SK-N-SH treated with all-trans-retinoic acid at 6 μM for 48 hours (cell line): ENCODE data around the gene TADA3.

Experiments used
- ATAC-seq: fragments of 200-7000 bp; cut with Tn5 transposase; 3 replicates; pipeline ENCODE4 v1.9.1; 2020; ENCODE audit warnings: mild to moderate bottlenecking, moderate library complexity
- ARNTL ChIP-seq: fragments of 450-650 bp; formaldehyde crosslinking; IDR thresholded peaks from 2 replicates; pipeline ENCODE4 v1.5.0; 2020; ENCODE audit warnings: low read depth, mild to moderate bottlenecking, moderate library complexity, borderline replicate concordance
- BACH2 ChIP-seq: fragments of 250-450 bp; sonication (Bioruptor Pico); IDR thresholded peaks from 2 replicates; pipeline ENCODE4 v1.9.0; 2021; ENCODE audit warnings: mild to moderate bottlenecking, borderline replicate concordance
- CSDC2 ChIP-seq: fragments of 250-450 bp; sonication (Bioruptor Pico); IDR thresholded peaks from 2 replicates; pipeline ENCODE4 v1.5.0; 2020; ENCODE audit warnings: mild to moderate bottlenecking, moderate library complexity
- ESRRG ChIP-seq: fragments of 250-450 bp; sonication (Bioruptor Pico); IDR thresholded peaks from 2 replicates; pipeline ENCODE4 v1.6.1; 2021; ENCODE audit warnings: mild to moderate bottlenecking
- GLIS3 ChIP-seq: fragments of 250-450 bp; sonication (Bioruptor Pico); IDR thresholded peaks from 2 replicates; pipeline ENCODE4 v1.5.0; 2020; ENCODE audit warnings: mild to moderate bottlenecking, moderate library complexity
- ISL1 ChIP-seq: fragments of 250-450 bp; sonication (Bioruptor Pico); IDR thresholded peaks from 2 replicates; pipeline ENCODE4 v2.1.2; 2022; ENCODE audit warnings: mild to moderate bottlenecking, moderate library complexity
- OSR1 ChIP-seq: fragments of 250-450 bp; sonication (Bioruptor Pico); IDR thresholded peaks from 2 replicates; pipeline ENCODE4 v1.8.0; 2022; ENCODE audit warnings: moderate library complexity, mild to moderate bottlenecking, inconsistent platforms
- PPARA ChIP-seq: fragments of 250-450 bp; sonication (Bioruptor Pico); IDR thresholded peaks from 2 replicates; pipeline ENCODE4 v1.5.0; 2020; ENCODE audit warnings: mild to moderate bottlenecking, borderline replicate concordance
- RARB ChIP-seq: fragments of 250-450 bp; sonication (Bioruptor Pico); IDR thresholded peaks from 2 replicates; pipeline ENCODE4 v1.8.0; 2021; ENCODE audit warnings: mild to moderate bottlenecking, moderate library complexity
- SNAI2 ChIP-seq: fragments of 250-450 bp; sonication (Bioruptor Pico); IDR thresholded peaks from 2 replicates; pipeline ENCODE4 v1.5.0; 2020; ENCODE audit warnings: mild to moderate bottlenecking, moderate library complexity
- TOX ChIP-seq: fragments of 250-450 bp; sonication (Bioruptor Pico); IDR thresholded peaks from 2 replicates; pipeline ENCODE4 v1.8.0; 2021; ENCODE audit warnings: mild to moderate bottlenecking, moderate library complexity, borderline replicate concordance
- ZC3H10 ChIP-seq: fragments of 250-450 bp; sonication (Bioruptor Pico); IDR thresholded peaks from 2 replicates; pipeline ENCODE4 v1.5.1; 2021; ENCODE audit warnings: mild to moderate bottlenecking, moderate library complexity
- ZFP3 ChIP-seq: fragments of 250-450 bp; sonication (Bioruptor Pico); IDR thresholded peaks from 2 replicates; pipeline ENCODE4 v1.5.0; 2020; ENCODE audit warnings: mild to moderate bottlenecking, moderate library complexity
- ZFP30 ChIP-seq: fragments of 450-650 bp; formaldehyde crosslinking; IDR thresholded peaks from 2 replicates; pipeline ENCODE4 v1.5.0; 2022; ENCODE audit warnings: mild to moderate bottlenecking, moderate library complexity
- ZNF70 ChIP-seq: fragments of 450-650 bp; formaldehyde crosslinking; IDR thresholded peaks from 2 replicates; pipeline ENCODE4 v1.5.0; 2020; ENCODE audit warnings: mild to moderate bottlenecking, moderate library complexity
- ZNF8 ChIP-seq: fragments of 450-650 bp; formaldehyde crosslinking; IDR thresholded peaks from 2 replicates; pipeline ENCODE4 v1.5.0; 2020; ENCODE audit warnings: mild to moderate bottlenecking, moderate library complexity
- TF ChIP-seq, protein P1 (sequence below): fragments of 250-450 bp; sonication (Bioruptor Pico); IDR thresholded peaks from 2 replicates; pipeline ENCODE4 v1.8.0; 2020; ENCODE audit warnings: mild to moderate bottlenecking, moderate library complexity, borderline replicate concordance
- TF ChIP-seq, protein P2 (sequence below): fragments of 250-450 bp; sonication (Bioruptor Pico); IDR thresholded peaks from 2 replicates; pipeline ENCODE4 v1.8.0; 2021; ENCODE audit warnings: low read depth, mild to moderate bottlenecking, moderate library complexity, borderline replicate concordance
- TF ChIP-seq, protein P3 (sequence below): fragments of 250-450 bp; sonication (Bioruptor Pico); IDR thresholded peaks from 2 replicates; pipeline ENCODE4 v1.5.1; 2020; ENCODE audit warnings: low read depth, mild to moderate bottlenecking, moderate library complexity
- TF ChIP-seq, protein P4 (sequence below): fragments of 250-450 bp; sonication (Bioruptor Pico); IDR thresholded peaks from 2 replicates; pipeline ENCODE4 v1.5.1; 2021; ENCODE audit warnings: mild to moderate bottlenecking, moderate library complexity

Gene TADA3

DNA sequence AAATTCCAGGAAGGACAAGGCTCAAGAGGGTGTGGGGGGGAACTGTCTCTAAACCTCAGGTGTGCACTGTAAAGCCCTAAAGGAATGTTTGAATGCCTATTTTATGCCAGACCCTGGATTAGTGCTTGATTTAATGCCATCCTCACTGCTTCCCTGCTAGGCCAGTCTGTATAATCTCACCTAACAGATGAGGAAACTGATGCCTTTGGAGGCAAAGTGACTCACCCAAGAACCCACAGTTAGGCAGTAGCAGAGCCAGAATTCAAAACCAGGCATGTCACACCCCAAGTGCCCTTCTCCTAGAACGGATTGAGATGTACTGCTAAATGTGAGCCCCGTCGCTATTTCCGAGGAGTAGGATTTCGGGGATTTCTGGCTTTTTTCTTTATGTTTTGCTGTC, 30.4 kb downstream of the TADA3 start (continued):
- TF ChIP-seq, protein P1, sequence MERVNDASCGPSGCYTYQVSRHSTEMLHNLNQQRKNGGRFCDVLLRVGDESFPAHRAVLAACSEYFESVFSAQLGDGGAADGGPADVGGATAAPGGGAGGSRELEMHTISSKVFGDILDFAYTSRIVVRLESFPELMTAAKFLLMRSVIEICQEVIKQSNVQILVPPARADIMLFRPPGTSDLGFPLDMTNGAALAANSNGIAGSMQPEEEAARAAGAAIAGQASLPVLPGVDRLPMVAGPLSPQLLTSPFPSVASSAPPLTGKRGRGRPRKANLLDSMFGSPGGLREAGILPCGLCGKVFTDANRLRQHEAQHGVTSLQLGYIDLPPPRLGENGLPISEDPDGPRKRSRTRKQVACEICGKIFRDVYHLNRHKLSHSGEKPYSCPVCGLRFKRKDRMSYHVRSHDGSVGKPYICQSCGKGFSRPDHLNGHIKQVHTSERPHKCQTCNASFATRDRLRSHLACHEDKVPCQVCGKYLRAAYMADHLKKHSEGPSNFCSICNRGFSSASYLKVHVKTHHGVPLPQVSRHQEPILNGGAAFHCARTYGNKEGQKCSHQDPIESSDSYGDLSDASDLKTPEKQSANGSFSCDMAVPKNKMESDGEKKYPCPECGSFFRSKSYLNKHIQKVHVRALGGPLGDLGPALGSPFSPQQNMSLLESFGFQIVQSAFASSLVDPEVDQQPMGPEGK: no peak
- TF ChIP-seq ZNF70 (no peak), RARB (CRISPR knock-in tag) (no peak)
- TF ChIP-seq, all 23 proteins: peak for 0

DNA sequence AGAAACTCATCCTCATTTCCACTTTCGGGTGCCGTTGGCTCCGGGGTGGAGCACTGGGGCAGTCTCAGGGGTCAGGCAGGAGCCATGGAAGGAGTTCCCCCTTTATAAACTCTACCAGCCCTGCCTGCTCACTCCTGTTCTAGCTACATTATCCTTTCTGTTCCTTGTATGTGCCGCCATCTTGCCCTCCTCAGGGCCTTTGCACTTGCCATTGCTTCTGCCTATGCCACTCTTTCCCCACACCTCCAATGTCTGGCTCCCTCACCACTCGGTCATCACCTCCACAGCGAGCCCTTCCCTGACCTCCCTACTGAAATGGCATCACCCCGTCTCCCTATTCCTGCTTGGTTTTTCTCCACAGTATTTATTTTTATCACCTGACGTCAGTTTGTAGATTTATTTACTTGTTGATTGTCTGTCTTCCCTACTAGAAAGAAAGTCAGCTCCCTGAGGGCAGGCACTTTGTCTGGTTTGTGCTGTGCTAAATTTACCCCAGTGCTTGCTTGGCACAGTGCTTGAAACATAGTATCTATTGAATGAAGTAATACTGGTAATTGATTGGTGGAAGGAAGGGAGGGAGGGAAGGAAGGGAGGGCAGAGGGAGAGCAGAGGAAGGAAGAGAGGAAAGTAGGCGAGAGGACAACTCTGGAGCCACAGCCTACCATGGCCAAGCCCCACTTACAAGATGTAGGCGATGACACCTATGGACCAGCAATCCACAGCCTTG, 31.3 kb downstream of the TADA3 start:
- TF ChIP-seq SNAI2 (no peak), ZNF70 (no peak), ZFP3 (CRISPR knock-in tag) (no peak), ESRRG (no peak), ARNTL (CRISPR knock-in tag) (no peak), ISL1 (CRISPR knock-in tag) (no peak), BACH2 (CRISPR knock-in tag) (no peak), TOX (CRISPR knock-in tag) (no peak)
- TF ChIP-seq, protein P2, sequence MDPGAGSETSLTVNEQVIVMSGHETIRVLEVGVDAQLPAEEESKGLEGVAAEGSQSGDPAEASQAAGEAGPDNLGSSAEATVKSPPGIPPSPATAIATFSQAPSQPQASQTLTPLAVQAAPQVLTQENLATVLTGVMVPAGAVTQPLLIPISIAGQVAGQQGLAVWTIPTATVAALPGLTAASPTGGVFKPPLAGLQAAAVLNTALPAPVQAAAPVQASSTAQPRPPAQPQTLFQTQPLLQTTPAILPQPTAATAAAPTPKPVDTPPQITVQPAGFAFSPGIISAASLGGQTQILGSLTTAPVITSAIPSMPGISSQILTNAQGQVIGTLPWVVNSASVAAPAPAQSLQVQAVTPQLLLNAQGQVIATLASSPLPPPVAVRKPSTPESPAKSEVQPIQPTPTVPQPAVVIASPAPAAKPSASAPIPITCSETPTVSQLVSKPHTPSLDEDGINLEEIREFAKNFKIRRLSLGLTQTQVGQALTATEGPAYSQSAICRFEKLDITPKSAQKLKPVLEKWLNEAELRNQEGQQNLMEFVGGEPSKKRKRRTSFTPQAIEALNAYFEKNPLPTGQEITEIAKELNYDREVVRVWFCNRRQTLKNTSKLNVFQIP (CRISPR knock-in tag): no peak
- no peak for ATAC-seq

DNA sequence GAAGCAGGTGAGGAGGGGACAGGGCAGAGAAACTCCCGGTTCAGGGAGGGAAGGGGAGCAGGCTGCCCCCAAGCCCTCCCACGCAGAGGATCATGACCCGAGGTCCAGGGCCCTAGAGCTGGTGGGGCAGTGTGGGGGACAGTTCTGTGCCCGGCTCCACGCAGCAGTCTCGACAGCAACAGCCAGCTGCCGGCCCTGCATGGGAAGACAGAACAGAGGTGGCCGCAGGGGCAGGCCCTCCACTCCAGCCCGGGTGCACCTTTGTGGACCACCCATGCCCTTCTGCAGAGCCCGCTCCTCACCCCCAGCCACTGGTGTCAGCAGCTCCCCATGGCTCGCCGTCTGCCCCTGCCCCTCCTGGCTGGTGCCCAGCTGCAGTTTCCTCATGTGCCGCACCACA, 34.8 kb downstream of the TADA3 start:
- ATAC-seq: no peak

More for the DNA sequence above, 34.8 kb downstream of the TADA3 start:
- TF ChIP-seq ZNF70 (no peak), RARB (CRISPR knock-in tag) (no peak), ZNF8 (CRISPR knock-in tag) (no peak), SNAI2 (no peak), BACH2 (CRISPR knock-in tag) (no peak), OSR1 (CRISPR knock-in tag) (no peak), ZC3H10 (CRISPR knock-in tag) (no peak), ARNTL (CRISPR knock-in tag) (no peak), TOX (CRISPR knock-in tag) (no peak), CSDC2 (CRISPR knock-in tag) (no peak), ZFP30 (no peak), PPARA (CRISPR knock-in tag) (no peak), GLIS3 (no peak)
- TF ChIP-seq, protein P3, sequence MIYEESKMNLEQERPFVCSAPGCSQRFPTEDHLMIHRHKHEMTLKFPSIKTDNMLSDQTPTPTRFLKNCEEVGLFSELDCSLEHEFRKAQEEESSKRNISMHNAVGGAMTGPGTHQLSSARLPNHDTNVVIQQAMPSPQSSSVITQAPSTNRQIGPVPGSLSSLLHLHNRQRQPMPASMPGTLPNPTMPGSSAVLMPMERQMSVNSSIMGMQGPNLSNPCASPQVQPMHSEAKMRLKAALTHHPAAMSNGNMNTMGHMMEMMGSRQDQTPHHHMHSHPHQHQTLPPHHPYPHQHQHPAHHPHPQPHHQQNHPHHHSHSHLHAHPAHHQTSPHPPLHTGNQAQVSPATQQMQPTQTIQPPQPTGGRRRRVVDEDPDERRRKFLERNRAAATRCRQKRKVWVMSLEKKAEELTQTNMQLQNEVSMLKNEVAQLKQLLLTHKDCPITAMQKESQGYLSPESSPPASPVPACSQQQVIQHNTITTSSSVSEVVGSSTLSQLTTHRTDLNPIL (CRISPR knock-in tag): no peak
- TF ChIP-seq, protein P1: no peak
- TF ChIP-seq, protein P2 (CRISPR knock-in tag): no peak
- TF ChIP-seq, protein P4, sequence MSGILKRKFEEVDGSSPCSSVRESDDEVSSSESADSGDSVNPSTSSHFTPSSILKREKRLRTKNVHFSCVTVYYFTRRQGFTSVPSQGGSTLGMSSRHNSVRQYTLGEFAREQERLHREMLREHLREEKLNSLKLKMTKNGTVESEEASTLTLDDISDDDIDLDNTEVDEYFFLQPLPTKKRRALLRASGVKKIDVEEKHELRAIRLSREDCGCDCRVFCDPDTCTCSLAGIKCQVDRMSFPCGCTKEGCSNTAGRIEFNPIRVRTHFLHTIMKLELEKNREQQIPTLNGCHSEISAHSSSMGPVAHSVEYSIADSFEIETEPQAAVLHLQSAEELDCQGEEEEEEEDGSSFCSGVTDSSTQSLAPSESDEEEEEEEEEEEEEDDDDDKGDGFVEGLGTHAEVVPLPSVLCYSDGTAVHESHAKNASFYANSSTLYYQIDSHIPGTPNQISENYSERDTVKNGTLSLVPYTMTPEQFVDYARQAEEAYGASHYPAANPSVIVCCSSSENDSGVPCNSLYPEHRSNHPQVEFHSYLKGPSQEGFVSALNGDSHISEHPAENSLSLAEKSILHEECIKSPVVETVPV: no peak
